NAMALWA (cell line): Measurements from ENCODE around the gene CRB1.

Experiments used
- DNase-seq: peaks from one replicate; pipeline ENCODE4 v3.0.0-alpha.2; 2015; ENCODE audit warnings: low spot score

Gene CRB1

DNA sequence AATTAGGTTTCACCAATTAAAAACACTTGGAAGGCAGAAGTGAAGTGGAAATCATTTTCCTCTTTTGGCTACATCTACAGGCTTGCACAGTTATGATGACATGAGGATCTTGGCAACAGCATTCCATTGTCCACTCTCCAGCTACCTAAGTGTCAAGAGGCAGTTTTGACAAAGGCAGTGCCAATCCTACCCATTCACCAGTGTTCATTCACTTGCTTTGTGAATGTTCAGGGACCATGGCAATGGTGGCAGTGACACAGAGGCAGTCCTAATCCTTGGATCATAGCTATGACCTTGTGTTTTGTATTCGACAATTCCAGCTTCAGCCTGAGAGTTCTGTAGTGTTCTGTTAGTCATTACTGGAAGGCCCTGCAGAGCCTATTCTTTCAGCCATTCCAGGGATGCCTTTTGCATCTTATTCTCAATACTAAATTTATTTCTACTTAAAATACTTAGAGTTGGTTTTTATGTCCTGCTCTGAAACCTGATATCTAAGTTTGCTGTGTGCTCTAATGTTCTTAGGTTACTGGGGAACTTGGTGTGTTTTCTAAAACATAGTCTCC, 36.7 kb downstream of the CRB1 start:
- DNase-seq, result no peak

DNA sequence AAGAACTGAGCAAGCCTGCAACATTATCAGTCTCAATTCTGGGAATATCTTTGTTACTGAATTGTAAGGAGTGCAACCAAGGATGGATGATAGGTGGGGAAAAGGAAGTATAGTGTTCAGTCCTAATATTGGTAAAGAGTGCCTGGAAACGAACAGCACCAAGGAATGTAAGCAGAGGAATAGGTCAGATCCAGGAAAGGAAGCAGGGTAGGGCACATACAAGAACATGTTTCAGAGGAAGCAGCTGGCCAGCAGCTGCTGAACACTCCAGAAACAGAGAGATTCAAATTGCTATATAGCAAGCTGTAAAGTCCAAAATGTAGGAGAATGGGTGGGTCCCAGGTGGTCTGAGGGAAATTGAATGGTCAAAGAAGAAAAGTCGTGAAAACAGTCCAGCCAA, 37.9 kb downstream of the CRB1 start:
- no peak for DNase-seq

DNA sequence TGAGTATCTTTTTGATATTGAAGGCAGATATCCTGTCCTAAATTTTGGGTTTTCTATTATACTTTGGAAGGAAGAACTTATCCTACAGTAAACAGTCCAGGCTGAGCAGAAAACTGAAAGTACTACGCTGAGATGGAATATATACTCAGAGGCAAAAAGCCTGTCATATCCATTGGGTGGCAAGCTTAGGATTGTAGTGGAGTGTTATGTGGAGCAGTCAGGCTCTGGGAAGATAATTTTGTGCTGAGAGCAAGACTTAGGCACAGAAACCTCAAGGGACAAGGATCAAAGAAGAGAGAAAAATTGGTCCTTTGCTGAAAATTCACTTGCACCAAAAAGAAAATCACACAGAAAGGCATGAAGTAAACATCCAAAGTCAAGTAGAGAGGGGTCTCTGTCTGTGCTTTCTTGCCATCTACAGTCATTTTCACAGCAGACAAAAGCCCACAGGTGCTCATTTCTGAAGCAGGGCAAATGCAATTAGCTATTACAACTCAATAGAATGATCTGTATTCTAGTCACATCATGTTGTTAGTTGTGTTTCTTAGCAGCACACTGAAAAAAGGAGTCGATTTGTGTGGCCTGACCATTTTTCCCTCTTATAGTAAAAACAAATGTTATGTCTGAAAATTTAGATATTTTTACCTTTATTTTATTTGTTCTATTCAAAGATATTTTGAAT, 38.5 kb downstream of the CRB1 start:
- DNase-seq, result no peak

DNA sequence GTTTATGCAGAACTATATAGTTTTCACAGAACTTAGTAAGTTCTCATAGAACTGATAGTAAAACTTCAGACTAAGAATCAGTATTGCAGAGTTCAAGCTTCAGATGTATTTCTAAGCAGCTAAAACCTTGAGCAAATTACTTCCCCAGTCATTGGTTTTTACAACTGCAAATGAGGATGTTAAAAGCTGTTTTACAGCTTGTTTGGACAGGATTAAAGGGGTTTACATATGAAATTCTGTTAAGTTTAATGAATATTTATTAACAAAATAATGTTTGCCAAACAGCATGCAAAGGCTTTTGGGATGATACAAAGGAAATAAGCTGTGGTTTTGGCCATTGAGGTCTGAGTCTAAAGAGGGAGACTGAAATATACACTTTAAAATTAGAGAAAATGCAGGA, 39.1 kb downstream of the CRB1 start:
- no peak for DNase-seq

DNA sequence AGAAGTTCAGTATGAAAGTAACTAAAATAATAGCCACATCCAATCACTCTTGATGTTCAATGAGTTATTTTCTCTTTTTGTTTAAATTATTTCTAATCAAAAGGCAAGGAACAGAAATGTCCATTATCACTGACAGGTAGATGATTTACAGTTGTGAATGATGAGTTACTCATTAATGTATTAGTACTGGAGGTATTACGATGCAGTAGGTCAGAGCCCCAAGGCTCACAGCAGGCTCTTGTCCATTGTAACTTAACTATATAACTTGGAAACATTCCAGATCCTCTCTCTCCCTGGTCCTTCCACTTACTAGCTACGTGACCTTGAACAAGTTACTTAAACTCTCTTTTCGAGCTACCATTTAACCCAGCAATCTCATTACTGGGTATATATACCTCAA, 39.5 kb downstream of the CRB1 start:
- no peak for DNase-seq

DNA sequence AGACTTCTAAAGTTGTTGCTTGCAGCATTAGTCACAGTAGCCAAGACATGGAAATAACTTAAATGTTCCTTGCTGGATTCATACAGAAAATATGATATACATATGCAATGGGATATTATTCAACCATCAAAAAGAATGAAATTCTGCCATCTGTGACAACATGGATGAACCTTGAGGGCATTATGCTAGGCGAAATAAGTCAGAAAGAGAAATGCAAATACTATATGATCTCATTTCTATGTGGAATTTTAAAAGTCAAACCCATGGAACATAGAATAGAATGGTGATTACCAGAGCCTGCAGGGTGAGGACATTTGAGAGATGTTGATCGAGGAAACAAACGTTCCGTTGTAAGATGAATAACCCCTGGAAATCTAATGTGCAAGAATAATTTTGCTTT, 43.0 kb downstream of the CRB1 start:
- DNase-seq, result no peak

DNA sequence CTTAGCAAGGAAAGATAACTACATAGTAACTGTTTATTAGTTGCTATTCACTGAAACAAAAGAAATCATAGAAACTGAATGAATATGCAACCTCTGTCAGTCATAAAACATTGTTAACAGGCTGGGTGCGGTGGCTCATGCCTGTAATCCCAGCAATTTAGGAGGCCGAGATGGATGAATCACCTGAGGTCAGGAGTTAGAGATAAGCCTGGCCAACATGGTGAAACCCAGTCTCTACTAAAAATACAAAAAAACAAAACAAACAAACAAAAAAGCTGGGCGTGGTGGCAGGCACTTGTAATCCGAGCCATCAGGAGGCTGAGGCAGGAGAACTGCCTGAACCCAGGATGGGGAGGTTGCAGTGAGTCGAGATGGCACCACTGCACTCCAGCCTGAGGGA, 44.1 kb downstream of the CRB1 start:
- DNase-seq, result no peak

DNA sequence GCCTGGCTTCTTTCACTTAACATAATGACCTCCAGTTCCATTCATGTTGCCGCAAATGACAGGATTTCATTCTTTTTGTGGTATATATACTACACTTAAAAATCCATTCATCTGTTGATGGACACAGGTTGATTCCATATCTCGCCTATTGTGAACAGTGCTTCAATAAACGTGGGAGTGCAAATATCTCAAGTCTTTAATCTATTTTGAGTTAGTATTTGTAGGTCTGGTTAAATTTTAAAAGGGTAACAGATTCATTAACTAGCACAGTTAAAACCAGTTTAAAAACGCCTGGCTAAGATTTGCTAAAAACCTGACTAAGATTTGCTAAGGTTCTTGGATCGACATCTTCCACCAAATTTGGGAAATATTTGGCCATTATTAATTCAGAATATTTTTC, 45.7 kb downstream of the CRB1 start:
- DNase-seq, result no peak

DNA sequence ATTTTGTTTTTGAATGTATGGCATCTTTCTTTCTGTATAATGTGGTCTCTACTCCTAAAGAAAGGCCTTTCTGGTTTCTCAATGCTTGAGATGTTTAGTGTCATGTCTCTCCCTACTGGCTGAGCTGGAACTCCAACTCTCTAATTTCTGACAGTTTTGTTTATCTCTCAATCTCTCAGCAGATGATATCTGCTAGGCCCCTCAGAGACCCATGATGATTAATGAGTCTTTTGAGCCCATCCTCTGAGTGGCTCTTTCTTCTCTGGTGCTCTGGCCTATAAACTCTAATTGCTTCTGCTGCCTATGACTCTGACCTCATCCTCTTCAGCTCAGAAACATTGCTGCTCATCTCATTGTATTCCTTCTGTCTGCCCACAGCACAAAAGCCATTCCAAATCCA, 46.6 kb downstream of the CRB1 start:
- DNase-seq, result no peak

DNA sequence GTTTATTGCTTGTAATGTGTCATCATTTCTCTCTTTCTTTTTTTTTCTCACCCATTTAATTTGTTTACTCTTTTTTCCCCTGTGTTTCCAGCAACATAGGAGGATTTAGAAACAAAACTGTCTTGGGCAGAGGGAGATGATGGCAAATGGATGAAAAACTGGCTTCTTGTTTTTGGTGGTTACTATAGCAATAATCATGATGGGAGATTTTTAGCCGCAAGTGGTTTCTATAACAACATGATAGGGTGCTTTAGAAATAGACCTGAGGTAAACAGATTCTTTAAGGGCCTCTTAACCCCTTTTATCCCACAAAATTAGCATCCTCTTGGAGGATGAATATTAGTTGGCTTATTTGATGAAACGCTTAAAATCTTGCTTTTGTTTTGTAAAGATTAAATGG, 51.6 kb downstream of the CRB1 start:
- DNase-seq, result no peak

DNA sequence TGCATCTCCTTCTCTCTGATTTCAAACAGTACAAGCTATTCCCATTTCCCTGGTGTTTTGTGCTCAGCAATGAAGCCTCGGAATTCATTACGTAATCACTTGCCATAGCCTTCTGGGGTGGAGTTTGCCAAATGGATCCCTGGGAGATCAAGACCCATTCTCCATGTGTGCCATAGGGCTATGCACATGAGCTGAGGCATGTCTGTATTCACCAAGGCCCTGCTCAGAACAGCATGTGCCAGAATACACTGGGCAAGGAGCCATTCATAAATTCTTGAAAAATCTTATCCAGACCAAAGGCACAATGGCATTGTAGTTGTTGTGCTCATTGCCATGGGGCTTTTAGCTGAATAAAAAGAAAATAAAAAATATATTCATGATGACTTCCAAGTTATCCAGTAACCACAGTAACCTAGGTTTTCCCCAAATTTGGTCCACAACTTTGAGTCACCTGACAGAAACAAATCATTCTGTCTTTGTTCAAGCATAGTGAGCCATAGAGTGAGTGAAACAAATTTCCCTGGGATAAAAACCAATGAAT, 53.0 kb downstream of the CRB1 start:
- DNase-seq, result no peak

DNA sequence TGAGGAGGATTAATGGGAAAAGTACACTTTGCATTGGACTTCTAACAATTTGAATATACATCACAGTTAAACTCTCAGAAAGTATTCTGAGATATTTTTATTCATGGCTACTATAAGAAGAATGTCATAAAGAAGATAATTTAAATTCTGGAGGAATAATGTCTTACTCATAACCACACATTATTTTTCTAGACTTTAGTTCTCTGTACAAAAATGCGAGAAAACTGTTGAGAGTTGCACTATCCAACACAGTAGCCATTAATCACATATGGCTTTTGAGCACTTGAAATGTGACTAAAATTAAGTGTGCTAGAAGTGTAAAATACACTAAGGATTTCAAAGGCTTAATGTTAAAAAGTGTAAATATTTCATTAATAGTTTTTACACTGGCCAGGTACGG, 53.8 kb downstream of the CRB1 start:
- no peak for DNase-seq

DNA sequence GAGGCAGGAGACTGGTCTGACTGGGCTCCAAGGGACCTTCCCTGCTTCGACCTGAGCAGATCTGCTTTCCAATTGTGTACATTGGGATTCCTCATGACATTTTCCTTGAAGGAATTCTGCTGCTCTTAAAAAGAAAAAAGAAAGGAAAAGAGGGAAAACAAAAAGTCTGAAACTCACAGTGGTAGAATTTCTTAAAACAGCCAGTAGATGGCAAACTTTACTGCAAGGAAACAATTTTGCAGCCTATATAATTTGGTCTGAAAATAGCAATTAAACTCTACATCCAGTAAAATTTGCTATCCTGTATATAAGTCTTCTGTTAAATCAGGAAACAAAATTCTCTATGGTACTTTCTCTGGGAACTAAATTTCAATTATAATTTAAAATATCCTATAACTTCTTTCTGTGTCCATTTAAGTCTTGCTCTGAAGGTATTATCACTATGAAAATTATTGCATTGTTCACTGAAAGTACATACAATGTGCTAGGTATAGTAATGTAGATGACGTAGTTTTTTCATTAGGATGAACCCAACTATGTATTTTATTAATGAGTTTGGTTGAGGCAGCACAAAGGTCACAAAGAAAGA, 59.8 kb downstream of the CRB1 start:
- peak; percentile 29 for DNase-seq

DNA sequence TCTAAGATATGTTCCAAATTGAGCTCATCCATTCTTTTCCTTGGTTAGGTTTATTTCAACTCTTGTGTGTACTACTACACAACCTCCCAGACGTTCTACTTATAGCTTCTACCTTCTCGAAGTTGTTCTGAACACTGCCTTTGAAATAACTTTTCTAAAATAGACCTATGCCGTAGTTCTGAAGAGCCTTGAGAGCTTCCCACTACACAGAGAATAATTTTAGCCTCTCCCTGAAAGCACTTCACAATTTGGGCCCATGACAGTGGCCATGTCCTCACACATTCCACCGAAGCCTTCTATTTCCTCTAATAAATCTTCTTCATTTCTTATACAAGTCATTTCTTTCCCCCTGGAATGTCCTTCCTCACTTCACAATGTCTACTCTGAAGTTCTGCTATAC, 62.2 kb downstream of the CRB1 start:
- no peak for DNase-seq

DNA sequence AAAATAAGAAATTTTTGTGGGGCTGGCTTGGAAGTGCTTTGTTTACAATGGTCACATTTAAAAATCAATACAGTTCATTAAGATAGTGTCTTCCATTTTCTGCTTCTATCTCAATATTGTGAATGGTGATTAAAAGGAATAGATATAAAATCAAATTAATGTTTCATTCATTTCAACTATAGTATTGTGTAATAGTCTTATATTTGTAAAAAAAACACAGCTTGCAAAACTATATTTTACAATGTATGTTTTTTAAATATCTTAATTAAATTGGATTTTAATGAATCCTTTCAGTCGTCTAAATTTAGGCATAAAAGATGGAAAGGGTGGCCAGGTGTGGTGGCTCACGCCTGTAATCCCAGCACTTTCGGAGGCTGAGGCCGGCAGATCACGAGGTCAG, 63.5 kb downstream of the CRB1 start:
- DNase-seq, result no peak

DNA sequence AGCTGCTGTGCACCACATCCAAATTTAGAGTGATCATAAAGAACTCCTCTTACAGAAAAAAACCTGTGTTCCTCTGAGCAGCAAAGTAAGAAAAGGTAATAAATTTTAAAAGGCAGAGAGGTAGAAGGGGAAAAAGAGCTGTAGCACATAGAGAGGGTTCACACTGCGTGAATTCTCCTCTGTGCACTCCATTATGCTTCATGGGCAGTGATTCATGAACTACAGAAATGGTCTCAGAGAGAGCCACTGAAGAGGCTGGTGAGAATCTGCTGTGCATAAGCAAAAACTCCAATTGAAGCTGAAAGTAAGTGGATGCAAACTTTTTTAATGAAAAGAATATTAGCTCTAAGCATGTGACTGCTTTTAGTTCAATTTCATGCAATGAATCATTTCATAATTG, 65.0 kb downstream of the CRB1 start:
- DNase-seq, result no peak

DNA sequence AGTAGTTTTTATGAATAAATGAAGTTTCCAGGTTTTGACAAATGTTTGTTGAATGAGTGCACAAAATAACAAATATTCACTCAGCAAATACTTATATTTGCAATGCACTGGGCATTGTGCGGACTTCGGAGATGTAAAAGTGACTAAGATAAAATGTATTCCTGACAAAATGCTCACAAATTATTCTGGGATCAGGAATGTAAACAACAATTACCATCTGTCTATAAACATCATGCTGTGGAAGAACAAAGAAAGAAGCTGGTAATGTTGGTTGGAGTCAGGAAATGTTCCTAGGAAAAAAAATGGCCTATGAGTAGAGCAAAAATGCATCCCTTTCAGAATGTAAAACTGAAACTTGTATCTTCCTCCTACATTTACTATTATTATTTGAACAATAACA, 68.5 kb downstream of the CRB1 start:
- no peak for DNase-seq

DNA sequence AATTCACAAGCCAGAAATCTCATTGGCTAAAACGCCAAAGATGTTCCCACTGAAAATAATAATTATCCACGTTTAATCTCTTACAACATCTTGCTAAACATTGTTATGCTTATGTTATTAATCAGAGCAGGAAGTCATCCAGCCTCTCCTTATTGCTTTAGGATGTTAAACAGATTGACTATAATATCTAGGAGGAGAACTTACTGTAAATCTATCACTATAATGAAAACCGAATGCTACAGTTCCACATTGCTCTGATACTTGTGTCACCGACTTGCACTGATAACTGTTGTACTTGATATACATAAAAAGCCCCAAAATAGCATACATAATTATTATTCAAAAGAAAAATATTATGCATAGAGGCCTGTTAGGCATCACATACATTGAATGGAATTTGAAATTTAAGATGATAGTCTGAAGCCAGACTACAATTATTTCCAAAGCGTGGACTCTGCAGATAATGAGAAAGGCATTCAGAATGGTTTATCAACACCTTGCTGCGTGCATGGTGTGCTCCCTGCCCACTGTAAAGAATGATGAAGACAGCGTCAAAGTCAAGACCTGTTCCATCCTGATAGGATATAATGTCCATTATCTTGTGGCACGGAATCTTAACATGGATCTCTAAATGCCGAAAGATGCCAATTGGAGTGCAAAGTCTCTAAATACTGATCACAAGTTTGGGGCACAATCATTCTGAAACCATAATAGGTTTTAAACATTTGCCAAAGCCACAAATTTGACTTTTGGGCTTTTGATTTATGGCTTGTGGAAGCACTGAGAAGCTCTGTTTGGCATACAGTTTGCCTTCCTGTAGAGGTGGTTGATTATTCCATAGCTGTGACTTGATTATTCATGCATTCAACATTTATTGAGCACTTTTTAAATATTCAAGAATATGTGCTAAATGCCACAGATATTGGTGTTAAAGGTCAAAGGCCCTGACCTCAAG, 71.3 kb downstream of the CRB1 start:
- DNase-seq, result no peak

DNA sequence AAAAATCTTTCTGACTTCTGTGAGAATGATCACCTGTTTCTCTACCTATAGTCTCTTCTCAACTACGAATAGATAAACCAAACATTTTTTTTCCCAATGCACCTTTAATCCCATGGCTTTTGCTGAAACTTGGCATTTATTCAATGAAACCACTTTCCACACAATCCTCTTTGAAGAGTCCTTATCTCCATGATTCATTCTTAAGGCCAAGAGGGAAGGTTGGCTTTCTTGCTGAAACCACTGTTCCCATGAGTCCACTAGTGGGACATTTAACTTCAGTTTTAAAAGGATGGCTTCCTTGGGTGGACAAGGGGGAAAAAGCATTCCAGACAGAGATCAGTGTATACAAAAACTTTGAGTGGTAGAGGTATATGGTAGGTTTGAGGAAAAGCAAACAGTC, 73.6 kb downstream of the CRB1 start:
- no peak for DNase-seq

DNA sequence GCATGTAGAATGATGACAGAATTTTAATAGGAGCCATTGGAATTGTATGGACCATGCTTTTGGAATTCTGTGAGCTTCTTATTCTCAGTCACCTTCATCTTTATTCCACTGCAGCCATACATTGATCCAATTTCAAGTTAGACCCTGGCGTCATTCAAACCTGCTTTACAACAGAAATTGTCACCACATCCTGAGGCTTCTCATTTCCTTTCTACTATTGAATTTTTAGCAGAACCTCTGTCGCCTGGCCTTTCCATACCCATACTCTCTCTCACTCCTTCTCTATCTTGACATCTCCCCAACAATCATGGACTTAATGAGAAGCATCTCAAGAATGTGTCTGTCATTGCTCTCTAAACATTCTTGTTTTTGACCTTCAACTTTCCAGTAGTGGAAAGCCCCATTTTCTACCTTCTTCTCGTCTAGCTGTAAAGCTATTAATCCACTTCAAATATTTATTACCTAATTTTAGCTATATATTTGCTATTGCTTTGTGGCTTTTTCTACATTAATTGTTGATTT, 74.1 kb downstream of the CRB1 start:
- DNase-seq, result no peak

DNA sequence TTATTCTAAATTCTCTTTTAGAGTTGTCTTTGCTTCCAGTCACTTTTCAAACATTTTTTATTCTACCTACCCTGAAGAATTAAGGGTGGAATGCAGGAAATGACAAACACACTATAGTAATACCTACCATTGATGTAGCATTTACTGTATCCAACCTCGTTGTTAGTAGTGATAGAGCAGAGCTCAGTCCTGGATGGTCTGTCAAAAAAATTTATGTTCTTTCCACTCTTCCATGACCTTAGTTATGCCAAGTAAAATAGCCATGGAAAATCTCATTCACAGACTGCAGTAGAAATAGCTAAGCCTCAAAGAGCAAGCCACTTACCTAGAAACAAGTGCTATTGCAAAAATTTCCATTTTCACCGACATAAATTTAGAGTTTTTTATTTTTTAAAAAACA, 74.6 kb downstream of the CRB1 start:
- no peak for DNase-seq

DNA sequence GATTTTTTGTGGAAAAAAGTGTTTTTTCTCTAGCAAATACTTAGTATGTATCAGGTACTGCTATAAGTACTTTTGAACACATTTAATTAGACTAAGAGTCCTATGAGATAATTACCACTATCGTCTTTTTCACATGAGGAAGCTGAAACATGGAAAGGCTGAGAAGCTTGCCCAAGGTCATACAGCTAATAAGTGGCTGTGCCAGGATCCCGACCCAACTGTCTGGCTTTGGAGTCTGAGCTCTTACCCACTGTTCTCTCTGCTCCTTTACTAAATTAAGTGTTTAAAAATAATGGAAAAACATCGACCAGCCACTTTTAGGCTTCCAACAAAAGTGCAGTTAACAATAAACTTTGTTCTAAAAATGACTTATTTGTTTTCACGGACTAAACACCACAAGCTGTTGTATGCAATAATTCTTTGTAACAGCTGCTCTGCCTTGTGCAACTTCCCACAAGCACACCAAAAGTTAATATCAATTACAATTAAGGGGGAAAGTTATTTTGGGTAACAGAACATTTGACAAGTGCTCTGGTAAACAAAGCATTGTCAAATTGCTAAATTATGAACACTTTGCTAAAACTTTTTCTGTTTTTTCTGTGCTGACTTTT, 75.7 kb downstream of the CRB1 start:
- no peak for DNase-seq
